DND-41 (cell line): Measurements from ENCODE around the gene ARHGAP20.

Source experiments
- ATAC-seq: fragments of 200-7000 bp; cut with Tn5 transposase; 3 replicates; pipeline ENCODE4 v1.9.1; 2021; ENCODE audit warnings: low read depth; ENCODE audit not compliant: insufficient read depth
- DNase-seq: peaks from one replicate; pipeline ENCODE4 v3.0.0-alpha.2; 2020
- H2AFZ ChIP-seq: 2 replicates; pipeline ENCODE4 v1.6.0; 2012; ENCODE audit warnings: low read depth, low read length
- H3K27ac ChIP-seq: 2 replicates; pipeline ENCODE4 v1.5.1; 2012; ENCODE audit warnings: low read length, inconsistent platforms
- H3K27me3 ChIP-seq: fragments of 200-600 bp; sonication (generic); 2 replicates; pipeline ENCODE4 v1.6.0; 2012; ENCODE audit warnings: low read length, mild to moderate bottlenecking, inconsistent platforms; ENCODE audit not compliant: insufficient read depth, poor library complexity
- H3K36me3 ChIP-seq: 2 replicates; pipeline ENCODE4 v1.5.1; 2012; ENCODE audit warnings: low read length, inconsistent platforms; ENCODE audit not compliant: insufficient read depth
- H3K4me1 ChIP-seq: 2 replicates; pipeline ENCODE4 v1.5.1; 2012; ENCODE audit warnings: mild to moderate bottlenecking, low read length; ENCODE audit not compliant: insufficient read depth
- H3K4me2 ChIP-seq: 2 replicates; pipeline ENCODE4 v1.6.0; 2012; ENCODE audit warnings: mild to moderate bottlenecking, moderate library complexity, low read length, inconsistent platforms; ENCODE audit not compliant: insufficient read depth
- H3K4me3 ChIP-seq, 2 experiments: fragments of 200-600 bp in 1 of 2; shearing (Covaris generic) in 1 of 2; 2 replicates each; pipeline ENCODE4 v1.5.1; 2012 to 2016; ENCODE audit warnings: inconsistent platforms in 2 of 2, low read length in 2 of 2, mild to moderate bottlenecking in 2 of 2, low read depth in 1 of 2, moderate library complexity in 1 of 2
- H3K79me2 ChIP-seq: 2 replicates; pipeline ENCODE4 v1.6.0; 2012; ENCODE audit warnings: low read length, inconsistent platforms; ENCODE audit not compliant: insufficient read depth
- H3K9ac ChIP-seq: 2 replicates; pipeline ENCODE4 v1.6.0; 2012; ENCODE audit warnings: low read depth, mild to moderate bottlenecking, inconsistent platforms, low read length, moderate library complexity
- H3K9me3 ChIP-seq: 2 replicates; pipeline ENCODE4 v1.5.1; 2012; ENCODE audit warnings: low read length, moderate library complexity, mild to moderate bottlenecking, inconsistent platforms; ENCODE audit not compliant: insufficient read depth, severe bottlenecking
- H4K20me1 ChIP-seq: 2 replicates; pipeline ENCODE4 v1.6.0; 2012; ENCODE audit warnings: low read length; ENCODE audit not compliant: insufficient read depth
- EZH2 ChIP-seq: IDR thresholded peaks from 3 replicates; pipeline ENCODE4 v1.6.1; 2012; ENCODE audit warnings: borderline replicate concordance, low read depth, mild to moderate bottlenecking, moderate library complexity, low read length, inconsistent platforms; ENCODE audit not compliant: severe bottlenecking
- TF ChIP-seq, protein P1 (sequence below): IDR thresholded peaks from 2 replicates; pipeline ENCODE4 v1.5.1; 2012; ENCODE audit warnings: borderline replicate concordance, low read length, moderate library complexity, mild to moderate bottlenecking; ENCODE audit not compliant: poor library complexity, severe bottlenecking; ENCODE audit errors: extremely low read depth

The ARHGAP20 gene

DNA sequence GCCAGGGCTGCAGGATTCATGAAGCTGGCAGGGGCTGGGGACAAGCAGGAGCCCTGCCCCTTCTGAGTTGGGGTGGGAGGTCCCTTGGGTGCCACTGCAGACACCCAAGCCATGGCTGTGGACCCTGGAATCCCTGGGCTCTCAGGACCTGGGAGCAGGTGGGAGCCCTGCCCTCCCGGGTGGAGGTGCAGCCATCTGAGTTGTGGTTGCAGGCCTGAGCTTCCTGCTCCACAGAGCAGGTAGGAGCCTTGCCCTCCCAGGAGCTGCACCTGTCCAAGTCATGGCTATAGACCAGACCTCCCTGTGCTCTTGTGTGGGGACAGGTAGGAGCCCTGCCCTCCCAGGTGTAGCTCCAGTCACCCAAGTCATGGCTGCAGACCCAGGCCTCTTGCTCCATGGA, 113.5 kb downstream of the ARHGAP20 start:
- Histone ChIP-seq H4K20me1 (no peaks in the 10 kb centered on the region), H3K27me3 (no peaks in the 10 kb centered on the region), H3K4me1 (no peaks in the 10 kb centered on the region), H3K36me3 (no peaks in the 10 kb centered on the region), H3K4me2 (no peak overlapping the region), H3K4me3 (no peak overlapping the region), H3K9ac (no peak overlapping the region), H3K9me3 (peaks cover 19% of the 10 kb centered on the region), H2AFZ (no peak overlapping the region), H3K27ac (no peak overlapping the region), H3K79me2 (no peaks in the 10 kb centered on the region)
- ATAC-seq (no peak), DNase-seq (no peak)
- no peak for TF ChIP-seq EZH2
- TF ChIP-seq, protein P1, sequence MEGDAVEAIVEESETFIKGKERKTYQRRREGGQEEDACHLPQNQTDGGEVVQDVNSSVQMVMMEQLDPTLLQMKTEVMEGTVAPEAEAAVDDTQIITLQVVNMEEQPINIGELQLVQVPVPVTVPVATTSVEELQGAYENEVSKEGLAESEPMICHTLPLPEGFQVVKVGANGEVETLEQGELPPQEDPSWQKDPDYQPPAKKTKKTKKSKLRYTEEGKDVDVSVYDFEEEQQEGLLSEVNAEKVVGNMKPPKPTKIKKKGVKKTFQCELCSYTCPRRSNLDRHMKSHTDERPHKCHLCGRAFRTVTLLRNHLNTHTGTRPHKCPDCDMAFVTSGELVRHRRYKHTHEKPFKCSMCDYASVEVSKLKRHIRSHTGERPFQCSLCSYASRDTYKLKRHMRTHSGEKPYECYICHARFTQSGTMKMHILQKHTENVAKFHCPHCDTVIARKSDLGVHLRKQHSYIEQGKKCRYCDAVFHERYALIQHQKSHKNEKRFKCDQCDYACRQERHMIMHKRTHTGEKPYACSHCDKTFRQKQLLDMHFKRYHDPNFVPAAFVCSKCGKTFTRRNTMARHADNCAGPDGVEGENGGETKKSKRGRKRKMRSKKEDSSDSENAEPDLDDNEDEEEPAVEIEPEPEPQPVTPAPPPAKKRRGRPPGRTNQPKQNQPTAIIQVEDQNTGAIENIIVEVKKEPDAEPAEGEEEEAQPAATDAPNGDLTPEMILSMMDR = no peak

DNA sequence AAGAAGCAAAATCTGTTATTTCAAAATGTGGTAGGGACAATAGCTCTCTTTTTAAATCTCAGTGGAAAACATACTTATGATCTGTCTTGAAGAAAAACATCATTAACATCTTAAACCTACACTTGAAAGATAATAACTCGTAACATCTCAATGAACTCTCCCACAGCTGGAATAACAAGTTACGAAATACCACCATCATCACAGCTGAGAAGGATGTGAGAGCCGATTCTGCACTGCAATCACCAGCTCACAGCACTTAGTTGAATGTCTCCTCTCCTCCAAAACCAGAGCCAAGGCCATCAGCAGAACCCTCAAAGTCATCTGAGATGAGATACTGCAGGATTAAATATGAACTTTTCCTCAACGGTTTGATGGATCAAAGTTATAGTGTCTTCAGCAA, 124.3 kb downstream of the ARHGAP20 start:
- DNase-seq = no peak
- no peaks in the 10 kb centered on the region for H3K4me1 ChIP-seq
- no peaks in the 10 kb centered on the region for H3K27me3 ChIP-seq
- H3K4me3 ChIP-seq = no peak overlapping the region
- no peak for ATAC-seq
- H3K4me2 ChIP-seq = no peak overlapping the region
- H3K9me3 ChIP-seq = no peaks in the 10 kb centered on the region
- H3K79me2 ChIP-seq = no peaks in the 10 kb centered on the region
- H3K27ac ChIP-seq = no peak overlapping the region
- no peak overlapping the region for H2AFZ ChIP-seq
- H4K20me1 ChIP-seq = no peaks in the 10 kb centered on the region
- TF ChIP-seq EZH2 = no peak
- TF ChIP-seq, protein P1 = no peak
- no peaks in the 10 kb centered on the region for H3K36me3 ChIP-seq
- no peak overlapping the region for H3K9ac ChIP-seq

DNA sequence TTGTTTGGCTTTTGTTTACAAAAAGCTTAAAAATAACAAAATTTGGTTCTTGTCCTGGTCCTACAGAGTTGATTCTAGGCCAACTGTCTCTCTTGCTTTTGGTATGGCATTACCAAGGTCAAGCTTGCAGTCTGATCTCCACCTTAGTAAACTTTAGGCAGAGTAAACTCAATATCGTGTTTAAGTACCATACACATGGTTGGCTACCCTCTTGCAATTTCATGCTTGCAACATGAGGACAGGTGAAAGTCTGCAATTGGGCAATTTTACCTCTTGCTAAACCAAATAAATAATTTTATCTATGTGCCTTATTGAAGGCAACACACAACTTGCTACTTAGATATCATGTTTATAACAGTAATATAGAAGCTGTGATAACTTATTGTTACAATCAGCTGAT, 125.1 kb downstream of the ARHGAP20 start:
- Histone ChIP-seq H3K27me3 (peaks cover 3% of the 10 kb centered on the region), H3K4me3 (no peak overlapping the region), H3K79me2 (no peaks in the 10 kb centered on the region), H3K9ac (no peak overlapping the region), H2AFZ (no peak overlapping the region), H4K20me1 (no peaks in the 10 kb centered on the region), H3K27ac (no peak overlapping the region), H3K36me3 (no peaks in the 10 kb centered on the region), H3K4me2 (no peak overlapping the region), H3K9me3 (no peaks in the 10 kb centered on the region), H3K4me1 (no peaks in the 10 kb centered on the region)
- DNase-seq = no peak
- no peak for ATAC-seq
- no peak for TF ChIP-seq EZH2
- TF ChIP-seq, protein P1 = no peak

DNA sequence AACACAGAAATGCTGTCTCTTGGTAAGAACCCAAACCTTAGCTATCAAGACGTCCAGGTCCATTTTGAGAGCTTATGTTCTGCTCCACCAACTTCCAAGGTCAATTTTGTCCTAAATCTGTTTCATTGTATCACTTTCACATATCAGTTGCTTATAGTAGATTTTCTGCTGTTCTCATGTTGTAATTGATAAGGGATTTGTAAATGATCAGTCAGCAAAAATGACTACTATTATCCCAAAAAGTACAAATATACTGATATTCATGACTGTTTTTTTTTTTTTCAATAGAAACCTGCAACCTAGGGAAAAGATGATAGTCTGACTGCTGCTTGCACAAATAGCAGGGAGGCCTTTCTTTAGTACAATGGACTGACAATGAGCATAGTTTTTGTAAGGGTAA, 128.1 kb downstream of the ARHGAP20 start:
- Histone ChIP-seq H3K4me1 (no peaks in the 10 kb centered on the region), H3K9ac (no peak overlapping the region), H3K4me2 (no peak overlapping the region), H3K9me3 (no peaks in the 10 kb centered on the region), H4K20me1 (no peaks in the 10 kb centered on the region), H2AFZ (no peak overlapping the region), H3K27ac (no peak overlapping the region), H3K27me3 (peaks cover 3% of the 10 kb centered on the region), H3K79me2 (no peaks in the 10 kb centered on the region), H3K4me3 (no peak overlapping the region), H3K36me3 (no peaks in the 10 kb centered on the region)
- DNase-seq (no peak), ATAC-seq (no peak)
- TF ChIP-seq EZH2 = no peak
- TF ChIP-seq, protein P1 = no peak
